Prostate gland (tissue), 2 donors: ENCODE data around the gene TBK1. TPM values are rescaled to one million over a fixed set of nuclear protein-coding genes. Genes with fewer than 3 reads are reported as not detected.
A peak's percentile ranks its signal among the peaks of the same experiment; 100 is the strongest.

Experiments
- DNase-seq: peaks from one replicate; pipeline ENCODE4 v3.0.0-alpha.2; 2019; ENCODE audit warnings: low spot score
- H3K27ac ChIP-seq, 2 donors: fragments of 200-600 bp; sonication (generic); 2 replicates each; pipeline ENCODE4 v1.5.1; 2017 to 2019
- H3K27me3 ChIP-seq: fragments of 200-600 bp; sonication (generic); replicated peaks from 2 replicates; pipeline ENCODE4 v1.5.1; 2019; ENCODE audit not compliant: insufficient read depth
- H3K36me3 ChIP-seq, 2 donors: fragments of 200-600 bp; sonication (generic); 1 replicate in 1 of 2; 2 replicates in 1 of 2; pipeline versions ENCODE4 v1.5.1 to v1.8.1; 2017 to 2019
- H3K4me1 ChIP-seq: fragments of 200-600 bp; sonication (generic); replicated peaks from 2 replicates; pipeline ENCODE4 v1.5.1; 2019
- H3K4me3 ChIP-seq, 2 donors: fragments of 200-600 bp; sonication (generic); 2 replicates each; pipeline ENCODE4 v1.5.1; 2017 to 2019
- H3K9me3 ChIP-seq: fragments of 200-600 bp; sonication (generic); 2 replicates; pipeline ENCODE4 v1.5.1; 2017
- CTCF ChIP-seq, 4 experiments: fragments of 200-600 bp in 2 of 4; fragments of 450-650 bp in 2 of 4; sonication (generic) in 2 of 4; IDR thresholded peaks; 1 replicate in 3 of 4; 2 replicates in 1 of 4; pipeline ENCODE4 v1.5.1; 2016 to 2019; ENCODE audit warnings: antibody characterized with exemption in 4 of 4, mild to moderate bottlenecking in 2 of 4, moderate library complexity in 2 of 4
- POLR2A ChIP-seq: fragments of 450-650 bp; IDR thresholded peaks from one replicate; pipeline ENCODE4 v1.6.1; 2016; ENCODE audit warnings: antibody characterized with exemption, mild to moderate bottlenecking
- POLR2AphosphoS5 ChIP-seq: sonication (generic); formaldehyde crosslinking; IDR thresholded peaks from one replicate; pipeline ENCODE4 v1.6.1; 2017; ENCODE audit warnings: antibody characterized with exemption
- WGBS: methylation state at CpG from one replicate; pipeline ENCODE4 v1.1.5; 2018; 5-methylcytosine and 5-hydroxymethylcytosine counted together
- intact Hi-C: fragments of 100-400 bp; cut with DNase I; formaldehyde crosslinking; loops from one replicate; pipeline ENCODE4 v1.14.2; 2022
- total RNA-seq, 2 donors: library from RNA; depleted of rRNA; stranded (reverse); fragments of >200 nt; gene quantifications; one replicate each; pipeline ENCODE4 v1.1.0, GENCODE V29; 2016

Gene TBK1
- total RNA-seq, 2 donors from 2014 or later: 25.9 to 33.6 TPM

DNA sequence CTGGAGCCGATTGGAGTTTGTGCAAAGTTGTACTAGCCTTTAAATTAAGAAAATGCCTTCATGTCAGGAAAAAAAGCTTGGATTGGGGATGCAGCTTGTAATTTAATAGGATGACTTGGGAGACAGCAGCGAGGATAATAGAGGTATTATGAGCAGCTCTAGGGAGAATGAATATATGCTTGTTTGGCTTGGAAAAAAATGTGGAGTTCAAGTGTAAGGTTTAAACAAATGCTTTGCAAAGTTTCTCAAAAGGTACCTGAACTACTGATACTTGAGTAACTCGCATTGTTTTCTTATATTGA lies 93.1 kb downstream of the TBK1 start:
- no peak for DNase-seq
- H3K27ac ChIP-seq: no peak overlapping the region
- intact Hi-C loops: no loop called here
- H3K36me3 ChIP-seq: no peaks in the 10 kb centered on the region
- H3K27me3 ChIP-seq: no peaks in the 10 kb centered on the region
- H3K4me3 ChIP-seq: no peak overlapping the region
- TF ChIP-seq CTCF (IDR thresholded peaks at IDR 0.05) (no peak), POLR2AphosphoS5 (no peak), POLR2A (no peak)
- H3K4me1 ChIP-seq: no peaks in the 10 kb centered on the region
- H3K9me3 ChIP-seq: no peaks in the 10 kb centered on the region
- 32% methylated on average over 3 of the region's 3 CpGs for WGBS

- H3K9me3 ChIP-seq: no peaks in the 10 kb centered on the region
- H3K27ac ChIP-seq: no peak overlapping the region
- H3K4me1 ChIP-seq: peaks cover 6% of the 10 kb centered on the region
- no peak overlapping the region for H3K4me3 ChIP-seq
- intact Hi-C loops: loop anchor here (2.0 kb wide), 1 partner anchor 148 kb away; no protein-coding TSS in a partner anchor
- DNase-seq: no peak
- no peak for TF ChIP-seq CTCF (IDR thresholded peaks at IDR 0.05)
- no peak for TF ChIP-seq POLR2AphosphoS5
- no peak for TF ChIP-seq POLR2A
- no peaks in the 10 kb centered on the region for H3K27me3 ChIP-seq
- H3K36me3 ChIP-seq: no peaks in the 10 kb centered on the region
- 82% methylated on average over 1 of the region's 1 CpG for WGBS
Observed at GRCh38 chr12:64549108-64549507, 97.2 kb downstream of the TBK1 start.

DNA sequence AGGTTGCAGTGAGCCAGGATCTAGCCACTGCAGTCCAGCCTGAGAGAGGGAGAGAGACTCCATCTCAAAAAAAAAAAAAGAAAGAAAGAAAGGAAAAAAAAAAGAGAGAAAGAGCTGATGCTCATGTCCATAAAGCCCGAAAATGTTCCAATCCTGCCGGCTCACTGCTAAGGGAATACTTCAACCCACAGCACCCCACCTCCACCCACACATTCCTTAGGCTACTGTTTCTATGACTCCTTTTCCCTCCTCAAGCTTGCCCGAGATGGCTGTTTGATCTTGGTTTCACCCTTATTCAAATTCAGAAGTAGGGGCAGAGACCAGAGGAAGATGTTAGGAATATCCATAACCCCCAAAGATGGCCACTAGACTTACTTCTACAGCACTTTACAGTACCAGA lies 98.8 kb downstream of the TBK1 start:
- H3K4me1 ChIP-seq: peaks cover 6% of the 10 kb centered on the region
- 46% methylated on average over 3 of the region's 3 CpGs for WGBS
- DNase-seq: no peak
- TF ChIP-seq POLR2A (no peak), CTCF (IDR thresholded peaks at IDR 0.05) (no peak), POLR2AphosphoS5 (no peak)
- H3K27me3 ChIP-seq: no peaks in the 10 kb centered on the region
- H3K36me3 ChIP-seq: no peaks in the 10 kb centered on the region
- no peak overlapping the region for H3K4me3 ChIP-seq
- intact Hi-C loops: loop anchor here (5.0 kb wide), 1 partner anchor 62 kb away; the partner anchor contains the start of gene RASSF3
- no peaks in the 10 kb centered on the region for H3K9me3 ChIP-seq
- no peak overlapping the region for H3K27ac ChIP-seq

DNA sequence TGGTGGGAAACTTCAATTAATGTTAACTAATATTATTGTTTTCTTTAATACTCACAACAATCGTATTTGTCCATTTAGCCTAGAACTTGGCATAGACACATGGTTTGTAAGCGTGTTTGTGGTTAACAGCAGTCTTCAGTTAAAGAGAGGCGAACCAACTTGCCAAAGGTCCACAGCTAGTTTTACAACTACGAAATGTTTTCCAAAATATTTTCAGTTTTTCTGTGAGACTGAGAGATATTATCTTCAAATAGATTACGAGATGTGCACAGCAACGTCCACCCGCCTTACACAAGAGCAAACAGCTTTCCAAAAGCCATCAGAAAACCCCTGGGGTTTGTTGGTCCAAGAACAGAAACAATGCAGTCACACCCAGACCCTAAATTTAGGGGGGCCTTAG lies 99.8 kb downstream of the TBK1 start:
- Histone ChIP-seq H3K9me3 (no peaks in the 10 kb centered on the region), H3K27ac (peak overlapping the region in 1 of 2 donors; percentile 4), H3K4me1 (peaks cover 6% of the 10 kb centered on the region), H3K36me3 (no peaks in the 10 kb centered on the region), H3K27me3 (no peaks in the 10 kb centered on the region), H3K4me3 (no peak overlapping the region)
- 18% methylated on average over 7 of the region's 7 CpGs for WGBS
- TF ChIP-seq POLR2AphosphoS5 (no peak), CTCF (IDR thresholded peaks at IDR 0.05) (no peak), POLR2A (no peak)
- DNase-seq: no peak
- intact Hi-C loops: loop anchor here (5.0 kb wide), 1 partner anchor 61 kb away; the partner anchor contains the start of gene RASSF3

Other genes starting within 250 kb of the TBK1 start
- gene KICS2, start 229.8 kb upstream of the TBK1 start, total RNA-seq: 10 to 100 TPM in 1 of 2 donors, 1 to 10 TPM in 1; 6.8 to 18.2 TPM
- gene C12orf56, start 61.4 kb upstream of the TBK1 start, total RNA-seq: 1 to 10 TPM in 1 of 2 donors, under 1 TPM in 1; 0.91 to 2.1 TPM
- 10 to 100 TPM; 30.4 to 36.8 TPM for gene XPOT, start 47.7 kb upstream of the TBK1 start, total RNA-seq
- 10 to 100 TPM; 40.6 to 55.7 TPM for gene RASSF3, start 158.4 kb downstream of the TBK1 start, total RNA-seq